WTC11 (cell line): ENCODE measurements around the gene TEC. TPM values are rescaled to one million over a fixed set of nuclear protein-coding genes. Genes with fewer than 3 reads are reported as not detected.

Source experiments
- ATAC-seq: fragments of 200-7000 bp; cut with Tn5 transposase; 2 replicates; pipeline ENCODE4 v1.10.0; 2021; ENCODE audit warnings: mild to moderate bottlenecking, moderate library complexity
- CTCF ChIA-PET: fragments of 300-600 bp; sonication (Branson Sonifier 250); formaldehyde crosslinking; loops from one replicate; lab custom pipeline; 2021; ENCODE audit warnings: antibody characterized with exemption; lab: Charles Lee
- POLR2A ChIA-PET: fragments of 350-600 bp; sonication (Branson Sonifier 250); formaldehyde crosslinking; loops from one replicate; lab custom pipeline; 2021; ENCODE audit warnings: antibody characterized with exemption; lab: Charles Lee
- DNase-seq: peaks from one replicate; pipeline ENCODE4 v3.0.0; 2021; ENCODE audit warnings: low spot score
- H3K27ac Mint-ChIP-seq: 2 replicates; pipeline ENCODE4 v1.8.0; 2021; ENCODE audit warnings: mixed read lengths
- H3K27me3 Mint-ChIP-seq: 2 replicates; pipeline ENCODE4 v1.8.0; 2021; ENCODE audit warnings: low read depth, mild to moderate bottlenecking, moderate library complexity, mixed read lengths
- H3K36me3 Mint-ChIP-seq: 2 replicates; pipeline ENCODE4 v1.8.0; 2021; ENCODE audit warnings: mixed read lengths
- H3K4me1 Mint-ChIP-seq: 2 replicates; pipeline ENCODE4 v1.8.0; 2022; ENCODE audit warnings: mixed read lengths
- H3K4me3 Mint-ChIP-seq: 2 replicates; pipeline ENCODE4 v1.8.0; 2021; ENCODE audit warnings: mild to moderate bottlenecking, moderate library complexity, mixed read lengths
- H3K9me3 Mint-ChIP-seq: 2 replicates; pipeline ENCODE4 v1.8.0; 2021; ENCODE audit warnings: mixed read lengths
- CBFB ChIP-seq: sonication (generic); formaldehyde crosslinking; IDR thresholded peaks from 2 replicates; pipeline ENCODE4 v1.8.1; 2022; ENCODE audit warnings: mild to moderate bottlenecking, low read depth, missing genetic modification reagents
- CREB1 ChIP-seq: sonication (generic); formaldehyde crosslinking; IDR thresholded peaks from 2 replicates; pipeline ENCODE4 v1.8.0; 2023; ENCODE audit warnings: mild to moderate bottlenecking, missing genetic modification reagents
- CREM ChIP-seq: sonication (generic); formaldehyde crosslinking; IDR thresholded peaks from 2 replicates; pipeline ENCODE4 v1.8.1; 2022; ENCODE audit warnings: mild to moderate bottlenecking, missing genetic modification reagents, moderate library complexity
- EMX1 ChIP-seq: fragments of 250-450 bp; sonication (Bioruptor Pico); IDR thresholded peaks from 2 replicates; pipeline ENCODE4 v1.8.0; 2021; ENCODE audit warnings: mild to moderate bottlenecking
- ESRRA ChIP-seq: sonication (generic); formaldehyde crosslinking; IDR thresholded peaks from 2 replicates; pipeline ENCODE4 v1.8.1; 2022; ENCODE audit warnings: mild to moderate bottlenecking, missing genetic modification reagents, borderline replicate concordance
- FOXJ3 ChIP-seq: sonication (generic); formaldehyde crosslinking; IDR thresholded peaks from 2 replicates; pipeline ENCODE4 v1.9.0; 2021; ENCODE audit warnings: missing genetic modification reagents, mild to moderate bottlenecking, borderline replicate concordance
- MYBL2 ChIP-seq: sonication (generic); formaldehyde crosslinking; IDR thresholded peaks from 2 replicates; pipeline ENCODE4 v1.8.1; 2023; ENCODE audit warnings: mild to moderate bottlenecking, moderate library complexity, missing genetic modification reagents
- NR2C2 ChIP-seq: sonication (generic); formaldehyde crosslinking; IDR thresholded peaks from 2 replicates; pipeline ENCODE4 v1.8.0; 2022; ENCODE audit warnings: mild to moderate bottlenecking, missing genetic modification reagents
- PRRX2 ChIP-seq: fragments of 250-450 bp; sonication (Bioruptor Pico); IDR thresholded peaks from 2 replicates; pipeline ENCODE4 v1.8.0; 2021; ENCODE audit warnings: mild to moderate bottlenecking
- TEAD1 ChIP-seq: sonication (generic); formaldehyde crosslinking; IDR thresholded peaks from 2 replicates; pipeline ENCODE4 v1.8.0; 2022; ENCODE audit warnings: mild to moderate bottlenecking, missing genetic modification reagents
- ZNF396 ChIP-seq: fragments of 250-450 bp; sonication (Bioruptor Pico); IDR thresholded peaks from 2 replicates; pipeline ENCODE4 v1.8.0; 2021; ENCODE audit warnings: mild to moderate bottlenecking, moderate library complexity, borderline replicate concordance
- ZNF416 ChIP-seq: fragments of 250-450 bp; sonication (Bioruptor Pico); IDR thresholded peaks from 2 replicates; pipeline ENCODE4 v1.9.0; 2021; ENCODE audit warnings: mild to moderate bottlenecking, inconsistent platforms
- ZNF671 ChIP-seq: fragments of 250-450 bp; sonication (Bioruptor Pico); IDR thresholded peaks from 2 replicates; pipeline ENCODE4 v1.8.0; 2021; ENCODE audit warnings: mild to moderate bottlenecking
- total RNA-seq: library from RNA; stranded (reverse); gene quantifications from 3 replicates; pipeline ENCODE4 v1.2.3, GENCODE V29; 2021
- TF ChIP-seq, protein P1 (sequence below): fragments of 250-450 bp; sonication (Bioruptor Pico); IDR thresholded peaks from 2 replicates; pipeline ENCODE4 v1.9.0; 2021; ENCODE audit warnings: mild to moderate bottlenecking, borderline replicate concordance
- TF ChIP-seq, protein P2 (sequence below): sonication (generic); formaldehyde crosslinking; IDR thresholded peaks from 2 replicates; pipeline ENCODE4 v1.8.1; 2022; ENCODE audit warnings: mild to moderate bottlenecking, missing genetic modification reagents, moderate library complexity, borderline replicate concordance
- TF ChIP-seq, protein P3 (sequence below): sonication (generic); formaldehyde crosslinking; IDR thresholded peaks from 2 replicates; pipeline ENCODE4 v1.8.1; 2022; ENCODE audit warnings: mild to moderate bottlenecking, moderate library complexity, missing genetic modification reagents
- TF ChIP-seq, protein P4 (sequence below): fragments of 250-450 bp; sonication (Bioruptor Pico); IDR thresholded peaks from 2 replicates; pipeline ENCODE4 v1.8.0; 2021; ENCODE audit warnings: mild to moderate bottlenecking
- TF ChIP-seq, protein P5 (sequence below): sonication (generic); formaldehyde crosslinking; IDR thresholded peaks from 2 replicates; pipeline ENCODE4 v1.8.1; 2022; ENCODE audit warnings: low read depth, missing genetic modification reagents, borderline replicate concordance
- TF ChIP-seq, protein P6 (sequence below): sonication (generic); formaldehyde crosslinking; IDR thresholded peaks from 2 replicates; pipeline ENCODE4 v1.8.0; 2023; ENCODE audit warnings: missing genetic modification reagents

Gene TEC
- total RNA-seq, 1 experiment from 2014 or later: 8.8 TPM

DNA sequence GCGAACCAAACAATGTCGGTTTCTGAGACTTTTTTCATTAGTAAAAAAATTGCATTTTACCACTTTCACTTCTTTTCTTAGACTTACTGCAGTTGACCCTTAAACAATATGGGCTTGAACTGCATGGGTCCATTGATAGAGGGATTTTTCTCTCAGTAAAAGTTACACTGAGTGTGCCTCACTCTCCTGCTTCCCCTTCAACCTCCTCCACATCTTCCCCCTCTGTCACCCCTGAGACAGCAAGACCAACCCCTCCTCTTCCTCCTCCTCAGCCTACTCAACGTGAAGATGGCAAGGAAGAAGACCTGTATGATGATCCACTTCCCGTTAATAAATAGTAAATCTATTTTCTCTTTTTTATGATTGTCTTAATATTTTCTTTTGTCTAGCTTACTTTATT, 43.4 kb downstream of the TEC start (continued):
- TF ChIP-seq, protein P1, sequence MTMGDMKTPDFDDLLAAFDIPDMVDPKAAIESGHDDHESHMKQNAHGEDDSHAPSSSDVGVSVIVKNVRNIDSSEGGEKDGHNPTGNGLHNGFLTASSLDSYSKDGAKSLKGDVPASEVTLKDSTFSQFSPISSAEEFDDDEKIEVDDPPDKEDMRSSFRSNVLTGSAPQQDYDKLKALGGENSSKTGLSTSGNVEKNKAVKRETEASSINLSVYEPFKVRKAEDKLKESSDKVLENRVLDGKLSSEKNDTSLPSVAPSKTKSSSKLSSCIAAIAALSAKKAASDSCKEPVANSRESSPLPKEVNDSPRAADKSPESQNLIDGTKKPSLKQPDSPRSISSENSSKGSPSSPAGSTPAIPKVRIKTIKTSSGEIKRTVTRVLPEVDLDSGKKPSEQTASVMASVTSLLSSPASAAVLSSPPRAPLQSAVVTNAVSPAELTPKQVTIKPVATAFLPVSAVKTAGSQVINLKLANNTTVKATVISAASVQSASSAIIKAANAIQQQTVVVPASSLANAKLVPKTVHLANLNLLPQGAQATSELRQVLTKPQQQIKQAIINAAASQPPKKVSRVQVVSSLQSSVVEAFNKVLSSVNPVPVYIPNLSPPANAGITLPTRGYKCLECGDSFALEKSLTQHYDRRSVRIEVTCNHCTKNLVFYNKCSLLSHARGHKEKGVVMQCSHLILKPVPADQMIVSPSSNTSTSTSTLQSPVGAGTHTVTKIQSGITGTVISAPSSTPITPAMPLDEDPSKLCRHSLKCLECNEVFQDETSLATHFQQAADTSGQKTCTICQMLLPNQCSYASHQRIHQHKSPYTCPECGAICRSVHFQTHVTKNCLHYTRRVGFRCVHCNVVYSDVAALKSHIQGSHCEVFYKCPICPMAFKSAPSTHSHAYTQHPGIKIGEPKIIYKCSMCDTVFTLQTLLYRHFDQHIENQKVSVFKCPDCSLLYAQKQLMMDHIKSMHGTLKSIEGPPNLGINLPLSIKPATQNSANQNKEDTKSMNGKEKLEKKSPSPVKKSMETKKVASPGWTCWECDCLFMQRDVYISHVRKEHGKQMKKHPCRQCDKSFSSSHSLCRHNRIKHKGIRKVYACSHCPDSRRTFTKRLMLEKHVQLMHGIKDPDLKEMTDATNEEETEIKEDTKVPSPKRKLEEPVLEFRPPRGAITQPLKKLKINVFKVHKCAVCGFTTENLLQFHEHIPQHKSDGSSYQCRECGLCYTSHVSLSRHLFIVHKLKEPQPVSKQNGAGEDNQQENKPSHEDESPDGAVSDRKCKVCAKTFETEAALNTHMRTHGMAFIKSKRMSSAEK: no peak
- TF ChIP-seq, all 79 proteins: peak for 0

DNA sequence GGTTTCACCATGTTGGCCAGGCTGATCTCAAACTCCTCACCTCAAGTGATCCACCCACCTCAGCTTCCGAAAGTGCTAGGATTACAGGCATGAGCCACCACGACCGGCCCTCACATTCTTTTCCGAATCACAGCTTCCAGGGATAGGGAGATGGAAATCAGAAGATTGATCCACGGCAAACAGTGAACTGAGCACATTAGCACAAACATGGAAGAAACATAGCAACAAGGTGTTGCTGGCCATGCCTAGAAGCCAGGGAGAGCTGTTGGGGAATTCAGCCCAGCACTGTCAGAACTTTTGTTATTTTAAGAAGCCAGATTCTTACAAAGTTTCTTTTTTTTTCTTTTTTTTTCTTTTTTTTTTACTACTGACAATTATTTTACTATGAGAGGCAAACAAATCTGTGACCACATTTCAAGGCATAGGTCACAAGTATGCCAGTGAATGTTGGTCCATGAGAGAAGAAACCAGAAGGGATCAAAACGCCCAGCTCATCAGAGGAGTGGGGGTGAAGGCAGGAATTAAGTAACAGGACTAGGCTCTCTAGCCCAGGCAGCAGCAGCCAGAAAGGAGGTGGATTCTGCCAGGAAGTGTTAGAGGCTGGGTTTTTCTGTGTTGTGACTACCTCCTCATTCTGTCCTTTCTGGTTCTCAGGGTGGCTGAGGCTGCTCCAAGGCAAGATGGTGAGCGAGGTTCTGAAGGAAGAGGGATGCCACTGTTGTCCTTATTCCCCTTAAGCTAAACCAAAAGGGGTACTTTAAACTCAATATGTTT, 44.1 kb downstream of the TEC start:
- H3K27me3 Mint-ChIP-seq: no peaks in the 10 kb centered on the region
- no peaks in the 10 kb centered on the region for H3K9me3 Mint-ChIP-seq
- H3K4me3 Mint-ChIP-seq: no peak overlapping the region
- peak overlapping the region; percentile 73 for H3K27ac Mint-ChIP-seq
- TF ChIP-seq EMX1 (CRISPR knock-in tag) (no peak), TEAD1 (no peak), CREB1 (no peak), CBFB (CRISPR knock-in tag) (no peak), ZNF396 (CRISPR knock-in tag) (no peak), MYBL2 (no peak), ZNF416 (CRISPR knock-in tag) (no peak), PRRX2 (CRISPR knock-in tag) (no peak), ZNF671 (CRISPR knock-in tag) (no peak)
- TF ChIP-seq, protein P2, sequence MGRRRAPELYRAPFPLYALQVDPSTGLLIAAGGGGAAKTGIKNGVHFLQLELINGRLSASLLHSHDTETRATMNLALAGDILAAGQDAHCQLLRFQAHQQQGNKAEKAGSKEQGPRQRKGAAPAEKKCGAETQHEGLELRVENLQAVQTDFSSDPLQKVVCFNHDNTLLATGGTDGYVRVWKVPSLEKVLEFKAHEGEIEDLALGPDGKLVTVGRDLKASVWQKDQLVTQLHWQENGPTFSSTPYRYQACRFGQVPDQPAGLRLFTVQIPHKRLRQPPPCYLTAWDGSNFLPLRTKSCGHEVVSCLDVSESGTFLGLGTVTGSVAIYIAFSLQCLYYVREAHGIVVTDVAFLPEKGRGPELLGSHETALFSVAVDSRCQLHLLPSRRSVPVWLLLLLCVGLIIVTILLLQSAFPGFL: no peak
- TF ChIP-seq, protein P3, sequence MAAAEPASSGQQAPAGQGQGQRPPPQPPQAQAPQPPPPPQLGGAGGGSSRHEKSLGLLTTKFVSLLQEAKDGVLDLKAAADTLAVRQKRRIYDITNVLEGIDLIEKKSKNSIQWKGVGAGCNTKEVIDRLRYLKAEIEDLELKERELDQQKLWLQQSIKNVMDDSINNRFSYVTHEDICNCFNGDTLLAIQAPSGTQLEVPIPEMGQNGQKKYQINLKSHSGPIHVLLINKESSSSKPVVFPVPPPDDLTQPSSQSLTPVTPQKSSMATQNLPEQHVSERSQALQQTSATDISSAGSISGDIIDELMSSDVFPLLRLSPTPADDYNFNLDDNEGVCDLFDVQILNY (CRISPR knock-in tag): no peak
- TF ChIP-seq, protein P4, sequence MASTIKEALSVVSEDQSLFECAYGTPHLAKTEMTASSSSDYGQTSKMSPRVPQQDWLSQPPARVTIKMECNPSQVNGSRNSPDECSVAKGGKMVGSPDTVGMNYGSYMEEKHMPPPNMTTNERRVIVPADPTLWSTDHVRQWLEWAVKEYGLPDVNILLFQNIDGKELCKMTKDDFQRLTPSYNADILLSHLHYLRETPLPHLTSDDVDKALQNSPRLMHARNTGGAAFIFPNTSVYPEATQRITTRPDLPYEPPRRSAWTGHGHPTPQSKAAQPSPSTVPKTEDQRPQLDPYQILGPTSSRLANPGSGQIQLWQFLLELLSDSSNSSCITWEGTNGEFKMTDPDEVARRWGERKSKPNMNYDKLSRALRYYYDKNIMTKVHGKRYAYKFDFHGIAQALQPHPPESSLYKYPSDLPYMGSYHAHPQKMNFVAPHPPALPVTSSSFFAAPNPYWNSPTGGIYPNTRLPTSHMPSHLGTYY: no peak
- TF ChIP-seq, protein P5, sequence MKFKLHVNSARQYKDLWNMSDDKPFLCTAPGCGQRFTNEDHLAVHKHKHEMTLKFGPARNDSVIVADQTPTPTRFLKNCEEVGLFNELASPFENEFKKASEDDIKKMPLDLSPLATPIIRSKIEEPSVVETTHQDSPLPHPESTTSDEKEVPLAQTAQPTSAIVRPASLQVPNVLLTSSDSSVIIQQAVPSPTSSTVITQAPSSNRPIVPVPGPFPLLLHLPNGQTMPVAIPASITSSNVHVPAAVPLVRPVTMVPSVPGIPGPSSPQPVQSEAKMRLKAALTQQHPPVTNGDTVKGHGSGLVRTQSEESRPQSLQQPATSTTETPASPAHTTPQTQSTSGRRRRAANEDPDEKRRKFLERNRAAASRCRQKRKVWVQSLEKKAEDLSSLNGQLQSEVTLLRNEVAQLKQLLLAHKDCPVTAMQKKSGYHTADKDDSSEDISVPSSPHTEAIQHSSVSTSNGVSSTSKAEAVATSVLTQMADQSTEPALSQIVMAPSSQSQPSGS (CRISPR knock-in tag): no peak
- DNase-seq (no peak), ATAC-seq (peak; percentile 72)
- H3K4me1 Mint-ChIP-seq: peaks cover 26% of the 10 kb centered on the region
- POLR2A ChIA-PET: no interaction called here
- peaks cover 2% of the 10 kb centered on the region; the same call in 1 of the 2 replicates for H3K36me3 Mint-ChIP-seq
- CTCF ChIA-PET: interaction anchor here (0.9 kb wide), 1 partner anchor 98 kb away, joined by 3 read pairs; no protein-coding TSS in a partner anchor

DNA sequence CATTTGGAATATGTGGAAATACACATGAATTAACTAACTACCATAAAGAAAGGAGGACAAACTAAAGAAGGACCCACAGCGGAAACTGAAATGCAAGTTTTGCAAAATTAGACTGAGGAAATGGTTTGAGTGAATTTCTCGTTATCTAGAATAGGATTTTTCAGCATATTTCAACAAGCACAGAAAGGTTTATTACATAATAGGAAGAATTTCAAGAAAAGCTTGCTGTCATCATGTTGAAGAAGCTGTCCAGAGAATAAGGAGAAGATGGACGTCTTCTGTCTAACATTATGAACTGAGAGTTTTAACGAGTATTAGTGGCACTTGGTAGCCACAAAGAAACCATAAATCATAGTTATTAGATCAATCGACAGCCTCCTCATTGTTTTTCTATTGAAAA, 45.0 kb downstream of the TEC start:
- CTCF ChIA-PET: interaction anchor here (0.9 kb wide), 1 partner anchor 97 kb away, joined by 3 read pairs; no protein-coding TSS in a partner anchor
- POLR2A ChIA-PET: no interaction called here
- Mint-ChIP-seq H3K36me3 (peaks cover 2% of the 10 kb centered on the region; the same call in 1 of the 2 replicates), H3K27me3 (no peaks in the 10 kb centered on the region), H3K9me3 (no peaks in the 10 kb centered on the region), H3K27ac (no peak overlapping the region), H3K4me1 (peaks cover 26% of the 10 kb centered on the region), H3K4me3 (no peak overlapping the region)
- ATAC-seq (no peak), DNase-seq (no peak)
- no peak for TF ChIP-seq NR2C2 (CRISPR knock-in tag)
- no peak for TF ChIP-seq FOXJ3 (CRISPR knock-in tag)
- no peak for TF ChIP-seq CREM (CRISPR knock-in tag)
- TF ChIP-seq, protein P1: no peak
- TF ChIP-seq, protein P6, sequence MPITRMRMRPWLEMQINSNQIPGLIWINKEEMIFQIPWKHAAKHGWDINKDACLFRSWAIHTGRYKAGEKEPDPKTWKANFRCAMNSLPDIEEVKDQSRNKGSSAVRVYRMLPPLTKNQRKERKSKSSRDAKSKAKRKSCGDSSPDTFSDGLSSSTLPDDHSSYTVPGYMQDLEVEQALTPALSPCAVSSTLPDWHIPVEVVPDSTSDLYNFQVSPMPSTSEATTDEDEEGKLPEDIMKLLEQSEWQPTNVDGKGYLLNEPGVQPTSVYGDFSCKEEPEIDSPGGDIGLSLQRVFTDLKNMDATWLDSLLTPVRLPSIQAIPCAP: no peak
- no peak for TF ChIP-seq ESRRA (CRISPR knock-in tag)
